Measurements from ENCODE around the gene RFPL2.
"Not testable (repeated sequence)": the region's sequence is repeated elsewhere in the genome, so short reads cannot be mapped to it uniquely, and the experiment has no call there.

- TF ChIP-seq CTCF, EP300 (IDR thresholded peaks at IDR 0.05): not testable (repeated sequence)
Measured at GRCh38 chr22:32140688-32141087, 64.2 kb downstream of the RFPL2 start.

Measured in sigmoid colon (tissue), 4 donors.